Cardiac fibroblast (primary cell): Measurements from ENCODE around the gene TTLL7.

Experiments
- DNase-seq, 2 donors: peaks; one replicate each; pipeline versions ENCODE4 v3.0.0 to v3.0.0-alpha.2; 2010; ENCODE audit warnings: low read depth in 2 of 2
- H3K4me3 ChIP-seq, 2 donors: replicated peaks in 1 of 2; 1 replicate in 1 of 2; 2 replicates in 1 of 2; pipeline ENCODE4 v1.5.1; 2011; ENCODE audit warnings: low read depth in 2 of 2, low read length in 2 of 2, mild to moderate bottlenecking in 2 of 2, moderate library complexity in 1 of 2
- TF ChIP-seq, protein P1 (sequence below): IDR thresholded peaks from one replicate; pipeline ENCODE4 v1.5.1; 2011; ENCODE audit warnings: low read depth, mild to moderate bottlenecking, low read length, inconsistent platforms

The TTLL7 gene

DNA sequence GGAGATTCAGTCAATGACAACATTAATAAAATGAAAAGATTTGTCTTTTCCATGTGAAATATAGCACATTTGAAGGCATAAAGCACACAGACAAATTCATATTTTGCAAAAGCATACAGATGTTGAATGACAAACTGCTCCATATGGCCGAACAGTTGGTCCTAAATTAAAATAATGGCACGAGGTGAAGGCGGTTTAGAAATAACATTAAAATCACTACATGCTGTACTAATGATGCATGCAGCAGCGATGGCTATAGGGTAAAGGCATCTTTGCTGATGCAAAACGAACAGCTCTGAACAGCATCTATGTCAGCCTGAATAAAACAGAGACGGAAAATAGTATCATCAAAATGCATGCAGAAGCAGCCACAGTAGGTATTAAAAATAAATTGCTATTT lies 102.6 kb downstream of the TTLL7 start:
- TF ChIP-seq, protein P1, sequence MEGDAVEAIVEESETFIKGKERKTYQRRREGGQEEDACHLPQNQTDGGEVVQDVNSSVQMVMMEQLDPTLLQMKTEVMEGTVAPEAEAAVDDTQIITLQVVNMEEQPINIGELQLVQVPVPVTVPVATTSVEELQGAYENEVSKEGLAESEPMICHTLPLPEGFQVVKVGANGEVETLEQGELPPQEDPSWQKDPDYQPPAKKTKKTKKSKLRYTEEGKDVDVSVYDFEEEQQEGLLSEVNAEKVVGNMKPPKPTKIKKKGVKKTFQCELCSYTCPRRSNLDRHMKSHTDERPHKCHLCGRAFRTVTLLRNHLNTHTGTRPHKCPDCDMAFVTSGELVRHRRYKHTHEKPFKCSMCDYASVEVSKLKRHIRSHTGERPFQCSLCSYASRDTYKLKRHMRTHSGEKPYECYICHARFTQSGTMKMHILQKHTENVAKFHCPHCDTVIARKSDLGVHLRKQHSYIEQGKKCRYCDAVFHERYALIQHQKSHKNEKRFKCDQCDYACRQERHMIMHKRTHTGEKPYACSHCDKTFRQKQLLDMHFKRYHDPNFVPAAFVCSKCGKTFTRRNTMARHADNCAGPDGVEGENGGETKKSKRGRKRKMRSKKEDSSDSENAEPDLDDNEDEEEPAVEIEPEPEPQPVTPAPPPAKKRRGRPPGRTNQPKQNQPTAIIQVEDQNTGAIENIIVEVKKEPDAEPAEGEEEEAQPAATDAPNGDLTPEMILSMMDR = no peak
- no peak for DNase-seq
- H3K4me3 ChIP-seq = no peak overlapping the region

DNA sequence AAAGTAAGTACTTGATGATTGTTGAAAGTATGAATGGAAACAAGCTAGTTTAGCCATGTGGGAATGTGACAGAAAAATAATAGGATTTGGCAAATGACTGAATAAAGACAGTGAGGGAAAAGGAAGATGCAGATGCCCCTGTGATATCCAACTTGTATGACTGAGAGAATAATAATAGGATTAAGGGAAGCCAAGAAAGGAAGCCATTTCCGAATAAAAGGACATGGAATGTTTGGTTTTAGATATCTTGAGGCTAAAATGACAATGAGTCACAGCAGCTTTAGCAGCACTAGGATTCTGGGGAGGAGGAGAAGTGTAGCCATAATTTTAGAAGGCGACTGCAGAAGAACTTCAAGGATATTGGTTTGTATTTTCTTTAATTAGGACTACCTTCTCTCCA lies 109.2 kb downstream of the TTLL7 start:
- H3K4me3 ChIP-seq = no peak overlapping the region
- TF ChIP-seq, protein P1 = no peak
- DNase-seq = peak; percentile 32 to 53

DNA sequence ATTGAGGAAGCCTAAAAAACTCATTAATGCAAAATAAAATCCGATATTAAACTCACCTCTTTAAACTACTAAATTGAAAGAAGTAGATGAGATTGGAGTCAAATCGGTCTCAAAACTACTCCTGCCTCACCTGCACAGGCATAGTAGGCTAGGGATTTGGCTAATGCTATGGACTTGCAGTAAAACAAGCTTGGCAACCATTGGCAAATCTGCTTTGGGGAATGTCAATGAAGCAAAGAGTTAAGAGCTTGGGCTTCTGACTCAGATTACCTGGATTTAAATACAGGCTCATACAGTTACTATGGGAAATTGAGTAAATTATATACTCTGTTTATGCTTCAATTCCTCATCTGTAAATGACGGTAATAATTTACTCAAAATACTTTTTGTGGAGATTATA lies 111.4 kb downstream of the TTLL7 start:
- H3K4me3 ChIP-seq = no peak overlapping the region
- TF ChIP-seq, protein P1 = no peak
- DNase-seq = no peak

DNA sequence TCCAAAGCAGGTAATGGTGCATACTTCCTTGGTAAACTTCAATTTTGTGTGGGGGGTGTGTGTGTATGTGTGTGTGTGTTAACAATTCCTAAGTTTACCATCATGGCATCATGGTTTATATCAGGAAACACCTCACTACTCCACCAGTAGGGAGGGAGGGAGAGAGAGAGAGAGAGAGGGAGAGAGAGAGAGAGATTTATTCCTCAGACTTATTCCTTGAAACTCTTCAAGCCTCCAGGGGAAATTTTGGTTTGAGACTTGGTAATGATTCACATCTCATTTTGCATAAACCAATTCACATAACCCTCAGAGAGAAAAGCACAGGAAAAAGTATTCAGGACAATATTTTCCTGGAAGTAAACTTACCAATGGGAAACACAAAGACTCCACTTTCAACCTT lies 115.0 kb downstream of the TTLL7 start:
- TF ChIP-seq, protein P1 = no peak
- peak in 1 of 2 donors; percentile 9 for DNase-seq
- H3K4me3 ChIP-seq = no peak overlapping the region

DNA sequence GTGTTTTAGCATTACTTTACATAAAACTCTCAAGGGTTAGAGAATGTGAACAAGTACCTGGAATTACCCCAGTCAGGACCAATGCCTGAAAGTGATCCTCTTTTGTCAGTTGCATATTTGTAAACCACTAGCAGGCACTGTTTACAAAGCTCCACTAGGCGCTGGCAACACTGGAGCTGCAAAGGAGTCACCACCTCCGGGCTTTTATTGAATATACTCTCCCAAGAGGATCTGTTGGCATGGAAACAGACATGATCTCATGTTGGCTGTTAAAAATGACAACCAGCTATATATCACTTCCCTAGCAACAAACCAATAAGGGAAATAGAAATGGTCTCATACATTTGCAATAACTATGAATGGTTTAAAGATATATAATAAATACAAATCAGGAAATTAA lies 116.0 kb downstream of the TTLL7 start:
- peak; percentile 66 to 93 for DNase-seq
- TF ChIP-seq, protein P1 = peak; percentile 63
- H3K4me3 ChIP-seq = no peak overlapping the region

DNA sequence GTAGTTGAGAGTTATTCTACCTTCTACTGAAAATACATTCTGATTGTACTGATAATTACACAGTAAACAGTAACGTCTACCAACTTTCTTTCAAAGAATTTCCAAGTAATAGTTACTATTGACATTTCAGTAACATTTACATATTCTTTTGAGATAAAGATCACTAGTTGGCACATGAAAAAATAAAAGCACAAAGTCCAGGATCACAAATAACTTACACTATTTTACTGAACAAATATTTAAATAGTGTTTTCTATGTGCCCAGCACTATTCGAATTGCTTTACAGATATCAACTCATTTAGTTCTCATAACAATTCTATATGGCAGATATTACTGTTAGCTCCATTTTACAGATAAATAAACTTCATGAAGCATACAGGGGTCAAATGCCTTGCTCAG lies 126.4 kb downstream of the TTLL7 start:
- H3K4me3 ChIP-seq = no peak overlapping the region
- no peak for DNase-seq
- TF ChIP-seq, protein P1 = no peak

DNA sequence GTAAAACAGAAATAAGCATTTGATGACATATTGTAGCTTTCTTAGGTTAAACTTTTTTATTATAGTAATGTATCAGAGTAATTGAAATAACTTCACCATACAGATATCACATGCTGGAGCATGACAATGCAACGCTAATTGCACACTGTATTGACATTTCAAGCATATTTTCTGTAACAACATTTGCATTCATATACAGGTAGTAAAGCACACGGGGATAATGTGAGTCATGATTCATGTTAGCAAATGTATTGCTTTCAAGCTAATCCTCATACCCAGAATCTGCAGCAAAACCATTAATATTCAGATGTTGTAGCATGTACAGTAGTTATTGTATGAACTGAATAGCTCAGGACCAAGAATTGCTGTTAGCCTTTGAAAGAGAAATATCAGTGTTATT lies 133.9 kb downstream of the TTLL7 start:
- no peak overlapping the region for H3K4me3 ChIP-seq
- DNase-seq = no peak
- TF ChIP-seq, protein P1 = no peak
